ENCODE results near the gene BMP10. TPM values are rescaled to one million over a fixed set of nuclear protein-coding genes. Genes with fewer than 3 reads are reported as not detected.

The BMP10 gene
- total and polyA plus RNA-seq, 2 of the 8 experiments (the other 6 are each of a cell fraction or from before 2014, with no cell fraction given) = not detected

DNA sequence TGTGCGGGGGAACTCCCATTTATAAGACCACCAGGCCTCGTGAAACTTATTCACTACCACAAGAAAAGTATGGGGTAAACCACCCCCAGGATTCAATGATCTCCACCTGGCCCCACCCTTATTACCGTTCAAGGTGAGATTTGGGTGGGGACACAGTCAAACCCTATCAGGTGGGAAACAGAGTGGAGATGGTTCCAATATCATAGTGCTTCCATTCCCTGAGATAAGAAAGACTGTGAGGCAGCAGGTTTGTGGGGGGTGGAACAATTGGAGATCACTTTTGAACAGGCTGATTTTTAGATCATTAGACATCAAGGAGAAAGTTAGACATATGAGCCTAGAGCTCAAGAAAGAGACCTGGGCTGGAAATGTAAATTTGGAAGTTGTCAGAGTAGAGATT is 42.2 kb upstream of the BMP10 start:
- Histone ChIP-seq H4K5ac (ENCODE audit: insufficient read length, low read depth, low read length) (no peak overlapping the region), H2AFZ (ENCODE audit: low read length) (no peak overlapping the region), H2BK15ac (ENCODE audit: low read length) (no peak overlapping the region), H3K56ac (replicated peaks; ENCODE audit: insufficient read length, low read depth, low read length) (no peak overlapping the region), H3K14ac (ENCODE audit: insufficient read length) (no peak overlapping the region), H3K23ac (ENCODE audit: insufficient read length) (no peak overlapping the region), H3K23me2 (ENCODE audit: low read depth, low read length) (no peaks in the 10 kb centered on the region), H3K79me1 (ENCODE audit: low read depth, low read length) (no peaks in the 10 kb centered on the region), H2BK20ac (ENCODE audit: low read length) (no peak overlapping the region), H3K4ac (replicated peaks; ENCODE audit: insufficient read length, low read depth, low read length) (no peak overlapping the region), H3K79me2 (ENCODE audit: control insufficient read depth in 1 of 2, insufficient read depth in 2 of 2, low read length in 2 of 2) (no peaks in the 10 kb centered on the region), H3K9me3 (ENCODE audit: insufficient read depth in 2 of 2, low read depth in 1 of 2, low read length in 1 of 2) (no peaks in the 10 kb centered on the region), H3K36me3 (ENCODE audit: control insufficient read depth in 2 of 4, insufficient read depth in 4 of 4, low read length in 3 of 4) (no peaks in the 10 kb centered on the region), H3K4me1 (replicated peaks in 1 of 4; ENCODE audit: control insufficient read depth in 3 of 4, insufficient read depth in 4 of 4, low read length in 3 of 4) (peaks cover 0 to 7% (median 4%) of the 10 kb centered on the region in 4 experiments; a peak in 4 of 7 replicates), H2BK5ac (ENCODE audit: low read depth, low read length) (no peak overlapping the region), H4K8ac (ENCODE audit: extremely low read depth, insufficient read depth, low read length) (no peak overlapping the region), H3K27ac (ENCODE audit: low read depth, low read length) (no peak overlapping the region), H3K18ac (ENCODE audit: extremely low read depth, low read length) (no peak overlapping the region), H4K20me1 (replicated peaks in 1 of 2; ENCODE audit: control insufficient read depth in 1 of 2, insufficient read depth in 2 of 2, low read length in 2 of 2) (no peaks in the 10 kb centered on the region), H3K4me2 (ENCODE audit: insufficient read depth in 1 of 2, low read depth in 2 of 2, low read length in 2 of 2) (no peak overlapping the region), H2BK12ac (ENCODE audit: low read depth, low read length) (no peak overlapping the region), H3K9ac (replicated peaks in 1 of 4; ENCODE audit: extremely low read depth in 1 of 4, low read depth in 3 of 4, low read length in 3 of 4) (no peak overlapping the region), H4K91ac (replicated peaks; ENCODE audit: insufficient read length, low read length) (no peak overlapping the region), H3K27me3 (replicated peaks in 1 of 4; ENCODE audit: control insufficient read depth in 3 of 4, extremely low read depth in 1 of 4, insufficient read depth in 3 of 4, low read length in 3 of 4) (no peaks in the 10 kb centered on the region), H3K4me3 (ENCODE audit: extremely low read depth in 1 of 4, insufficient read depth in 2 of 4, low read depth in 3 of 4, low read length in 4 of 4) (no peak overlapping the region), H2AK5ac (ENCODE audit: low read depth, low read length) (no peak overlapping the region), H2BK120ac (replicated peaks; ENCODE audit: low read depth, low read length) (no peak overlapping the region)
- 98% methylated on average over 3 of the region's 3 CpGs; no CpG with 5 or more reads in 1 of the 2 experiments for WGBS, 2 experiments (ENCODE audit: extremely low coverage in 1 of 2, insufficient coverage in 1 of 2, insufficient read length in 1 of 2, insufficient replicate concordance in 2 of 2, low coverage in 1 of 2, low lambda C conversion rate in 2 of 2, missing lambda C conversion rate in 1 of 2)
- no peak for FAIRE-seq
- ChIA-PET CTCF (ENCODE audit: partially characterized antibody) (interaction anchor here (0.9 to 5.0 kb wide), 4 partner anchors 12 to 204 kb away, joined by 3 to 54 read pairs (median 6); no protein-coding TSS in a partner anchor), POLR2A (ENCODE audit: partially characterized antibody) (interaction anchor here (1.1 kb wide), 1 partner anchor 19 kb away, joined by 3 read pairs; no protein-coding TSS in a partner anchor)
- DNase-seq (ENCODE audit: low read depth in 1 of 2, low spot score in 2 of 2) = no peak
- TF ChIP-seq BRCA1 (IDR thresholded peaks at IDR 0.05; ENCODE audit: low read depth, low read length) (no peak), RBBP5 (IDR thresholded peaks at IDR 0.05; ENCODE audit: borderline replicate concordance, low read depth, low read length) (no peak), TAF1 (IDR thresholded peaks at IDR 0.05; ENCODE audit: low read depth, low read length) (no peak)
